Spleen (tissue), 11 donors: Measurements from ENCODE around the gene EZH1. TPM values are rescaled to one million over a fixed set of nuclear protein-coding genes. Genes with fewer than 3 reads are reported as not detected.
"Not testable (repeated sequence)": the region's sequence is repeated elsewhere in the genome, so short reads cannot be mapped to it uniquely, and the experiment has no call there.

Experiments
- DNase-seq: peaks from one replicate; pipeline ENCODE4 v3.0.0-alpha.2; 2020
- H3K27ac ChIP-seq, 8 donors: fragments of 200-600 bp; sonication (generic) in 7 of 8; 1 replicate in 4 of 8; 2 replicates in 4 of 8; pipeline versions ENCODE4 v1.5.0 to v1.8.0; 2016 to 2021; ENCODE audit warnings: inconsistent platforms in 4 of 8, mild to moderate bottlenecking in 4 of 8, moderate library complexity in 1 of 8
- H3K27me3 ChIP-seq, 7 donors: fragments of 200-600 bp; sonication (generic) in 6 of 7; replicated peaks in 1 of 7; 1 replicate in 4 of 7; 2 replicates in 3 of 7; pipeline versions ENCODE4 v1.5.0 to v1.8.0; 2016 to 2021; ENCODE audit warnings: inconsistent platforms in 3 of 7, mild to moderate bottlenecking in 1 of 7
- H3K36me3 ChIP-seq, 6 donors: fragments of 200-600 bp; sonication (generic) in 5 of 6; 1 replicate in 4 of 6; 2 replicates in 2 of 6; pipeline versions ENCODE4 v1.5.0 to v1.8.0; 2016 to 2021; ENCODE audit warnings: inconsistent platforms in 2 of 6
- H3K4me1 ChIP-seq, 6 donors: fragments of 200-600 bp; sonication (generic) in 5 of 6; 1 replicate in 3 of 6; 2 replicates in 3 of 6; pipeline versions ENCODE4 v1.5.0 to v1.8.0; 2016 to 2021; ENCODE audit warnings: inconsistent platforms in 3 of 6
- H3K4me3 ChIP-seq, 8 donors: fragments of 200-600 bp; sonication (generic) in 7 of 8; 1 replicate in 4 of 8; 2 replicates in 4 of 8; pipeline versions ENCODE4 v1.5.0 to v1.8.0; 2016 to 2021; ENCODE audit warnings: inconsistent platforms in 4 of 8, mild to moderate bottlenecking in 4 of 8, moderate library complexity in 2 of 8
- H3K9me3 ChIP-seq, 8 donors: fragments of 200-600 bp; sonication (generic) in 7 of 8; 1 replicate in 4 of 8; 2 replicates in 4 of 8; pipeline versions ENCODE4 v1.5.0 to v1.8.0; 2016 to 2021; ENCODE audit warnings: inconsistent platforms in 4 of 8
- POLR2A ChIP-seq, 3 donors: fragments of 450-650 bp; IDR thresholded peaks; one replicate each; pipeline ENCODE4 v1.5.1; 2017; ENCODE audit warnings: antibody characterized with exemption in 3 of 3, mild to moderate bottlenecking in 1 of 3
- POLR2AphosphoS5 ChIP-seq, 3 donors: sonication (generic); formaldehyde crosslinking; IDR thresholded peaks; one replicate each; pipeline ENCODE4 v1.5.1; 2017; ENCODE audit warnings: antibody characterized with exemption in 3 of 3
- WGBS, 5 donors: extraction: QIAGEN DNeasy Blood & Tissue Kit in 3 of 5; methylation state at CpG; one replicate each; pipeline versions ENCODE4 v1.1.5 to v1.1.7; 2013 to 2018; 5-methylcytosine and 5-hydroxymethylcytosine counted together
- intact Hi-C: fragments of 100-400 bp; cut with DNase I; formaldehyde crosslinking; loops from one replicate; pipeline ENCODE4 v1.15.0; 2023; ENCODE audit warnings: low total_unique reads
- polyA plus RNA-seq, 3 donors: library from polyadenylated mRNA; stranded (reverse); fragments of 200-250 nt; gene quantifications; one replicate each; pipeline ENCODE4 v1.2.1, GENCODE V29; 2013
- total RNA-seq, 7 donors: library from RNA; depleted of rRNA in 3 of 7; stranded (reverse); fragments of >200 nt in 3 of 7; fragmentation: NEBNext Ultra II Directional in 4 of 7; extraction: Animal tissue kit (Norgen Biotek cat#: 25700) in 4 of 7; gene quantifications; one replicate each; pipeline versions ENCODE4 v1.1.0 to v1.2.1, GENCODE V29; 2016 to 2021
- TF ChIP-seq, protein P1 (sequence below), 11 experiments: fragments of 200-600 bp in 7 of 11; fragments of 450-650 bp in 4 of 11; sonication (generic) in 4 of 11; IDR thresholded peaks in 8 of 11; conservative IDR thresholded peaks in 3 of 11; 1 replicate in 7 of 11; 2 replicates in 4 of 11; pipeline versions ENCODE4 v1.4.0 to v1.8.0; 2016 to 2021; ENCODE audit warnings: antibody characterized with exemption in 11 of 11, inconsistent platforms in 4 of 11, mild to moderate bottlenecking in 1 of 11
- donor health status: healthy with polysubstance abuse.
- donor health status: DM: no; HTN: no; CAD: no; lungs with moderate emphysema.
- donor health status: DM: no; HTN: no; CAD: no.
- donor health status: Bipolar disorder and iron deficiency.
- donor health status: healthy.
- donor health status: DM: no; HTN: no; CAD: no.
- donor health status: DM: yes; HTN: yes; CAD: no.

The EZH1 gene
- total and polyA plus RNA-seq, 10 donors = 24.1 to 104 (median 68.0) TPM

GRCh38 chr17:42773290-42774035 is 28.6 kb upstream of the EZH1 start, which contains the start of gene VPS25:
VPS25 (plus strand) TSS chr17:42773449; CDS start chr17:42773476, 27 bp downstream.
- peaks cover 3 to 41% (median 34%) of the 10 kb centered on the region in 6 donors for H3K36me3 ChIP-seq
- H3K9me3 ChIP-seq = no peaks in the 10 kb centered on the region
- H3K27me3 ChIP-seq = no peaks in the 10 kb centered on the region
- intact Hi-C loops = no loop called here
- WGBS, 5 donors = 2 to 7% (median 3%) methylated on average over 26 to 39 of the region's 39 CpGs
- H3K4me1 ChIP-seq = peaks cover 7 to 33% (median 22%) of the 10 kb centered on the region in 6 donors
- DNase-seq = peak; percentile 93
- TF ChIP-seq, protein P1, sequence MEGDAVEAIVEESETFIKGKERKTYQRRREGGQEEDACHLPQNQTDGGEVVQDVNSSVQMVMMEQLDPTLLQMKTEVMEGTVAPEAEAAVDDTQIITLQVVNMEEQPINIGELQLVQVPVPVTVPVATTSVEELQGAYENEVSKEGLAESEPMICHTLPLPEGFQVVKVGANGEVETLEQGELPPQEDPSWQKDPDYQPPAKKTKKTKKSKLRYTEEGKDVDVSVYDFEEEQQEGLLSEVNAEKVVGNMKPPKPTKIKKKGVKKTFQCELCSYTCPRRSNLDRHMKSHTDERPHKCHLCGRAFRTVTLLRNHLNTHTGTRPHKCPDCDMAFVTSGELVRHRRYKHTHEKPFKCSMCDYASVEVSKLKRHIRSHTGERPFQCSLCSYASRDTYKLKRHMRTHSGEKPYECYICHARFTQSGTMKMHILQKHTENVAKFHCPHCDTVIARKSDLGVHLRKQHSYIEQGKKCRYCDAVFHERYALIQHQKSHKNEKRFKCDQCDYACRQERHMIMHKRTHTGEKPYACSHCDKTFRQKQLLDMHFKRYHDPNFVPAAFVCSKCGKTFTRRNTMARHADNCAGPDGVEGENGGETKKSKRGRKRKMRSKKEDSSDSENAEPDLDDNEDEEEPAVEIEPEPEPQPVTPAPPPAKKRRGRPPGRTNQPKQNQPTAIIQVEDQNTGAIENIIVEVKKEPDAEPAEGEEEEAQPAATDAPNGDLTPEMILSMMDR (IDR thresholded peaks at IDR 0.05 in 8 of 11, conservative IDR thresholded peaks at IDR 0.05 in 3 of 11) = peak in 1 of 11 experiments; percentile 12
- TF ChIP-seq POLR2A (IDR thresholded peaks at IDR 0.05) (peak in 1 of 3 donors; percentile 53), POLR2AphosphoS5 (IDR thresholded peaks at IDR 0.05) (peak; percentile 85 to 96 (median 88))
- peak within 1 kb of the TSS; percentile 46 to 96 (median 73) for H3K4me3 ChIP-seq
- peak within 1 kb of the TSS; percentile 76 to 94 (median 84) for H3K27ac ChIP-seq

- Histone ChIP-seq H3K36me3 (peaks cover 3 to 36% (median 28%) of the 10 kb centered on the region in 6 donors), H3K9me3 (no peaks in the 10 kb centered on the region), H3K27me3 (peaks cover 0 to 3% (median 0%) of the 10 kb centered on the region in 7 donors), H3K27ac (peak overlapping the region; percentile 76 to 94 (median 84)), H3K4me3 (peak overlapping the region; percentile 46 to 96 (median 73)), H3K4me1 (peaks cover 7 to 33% (median 22%) of the 10 kb centered on the region in 6 donors)
- 0 to 3% (median 1%) methylated on average over 3 of the region's 3 CpGs for WGBS, 5 donors
- intact Hi-C loops = no loop called here
- DNase-seq = no peak
- TF ChIP-seq POLR2A (IDR thresholded peaks at IDR 0.05) (no peak), POLR2AphosphoS5 (IDR thresholded peaks at IDR 0.05) (no peak)
- TF ChIP-seq, protein P1 (IDR thresholded peaks at IDR 0.05 in 8 of 11, conservative IDR thresholded peaks at IDR 0.05 in 3 of 11) = no peak
These were observed 28.1 kb upstream of the EZH1 start for GRCh38 chr17:42772945-42773289.

DNA sequence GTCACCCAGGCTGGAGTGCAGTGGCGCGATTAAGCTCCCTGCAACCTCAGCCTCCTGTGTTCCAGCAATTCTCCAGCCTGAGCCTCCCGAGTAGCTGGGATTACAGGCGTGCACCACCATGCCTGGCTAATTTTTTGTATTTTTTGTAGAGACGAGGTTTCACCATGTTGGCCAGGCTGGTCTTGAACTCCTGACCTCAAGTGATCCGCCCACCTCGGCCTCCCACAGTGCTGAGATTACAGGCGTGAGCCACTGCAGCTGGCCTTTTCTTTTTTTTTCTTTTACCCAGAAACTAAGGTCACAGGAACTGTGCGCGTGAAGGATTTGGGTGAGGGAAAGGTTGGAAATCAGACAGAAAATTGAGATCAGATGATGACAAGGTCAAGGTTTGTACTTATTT is 25.1 kb upstream of the EZH1 start:
- 69 to 81% (median 75%) methylated on average over 10 of the region's 10 CpGs for WGBS, 5 donors
- Histone ChIP-seq H3K4me1 (peaks cover 7 to 25% (median 21%) of the 10 kb centered on the region in 6 donors), H3K27me3 (peaks cover 0 to 23% (median 0%) of the 10 kb centered on the region in 7 donors)
- H3K4me3 ChIP-seq, H3K27ac ChIP-seq, H3K9me3 ChIP-seq, intact Hi-C loops, H3K36me3 ChIP-seq: not testable (repeated sequence)
- DNase-seq = peak; percentile 23

GRCh38 chr17:42768006-42768405 is 23.2 kb upstream of the EZH1 start:
- intact Hi-C loops, H3K36me3 ChIP-seq, H3K27ac ChIP-seq, H3K4me3 ChIP-seq, H3K9me3 ChIP-seq: not testable (repeated sequence)
- peaks cover 0 to 33% (median 0%) of the 10 kb centered on the region in 7 donors for H3K27me3 ChIP-seq
- peaks cover 0 to 21% (median 13%) of the 10 kb centered on the region in 6 donors for H3K4me1 ChIP-seq
- peak; percentile 6 for DNase-seq
- 66 to 77% (median 75%) methylated on average over 9 of the region's 9 CpGs for whole genome bisulfite sequencing, 5 donors

GRCh38 chr17:42767512-42767911 is 22.7 kb upstream of the EZH1 start:
- Histone ChIP-seq H3K27ac (no peak overlapping the region), H3K4me3 (no peak overlapping the region), H3K27me3 (peaks cover 0 to 38% (median 0%) of the 10 kb centered on the region in 7 donors), H3K4me1 (peaks cover 0 to 21% (median 11%) of the 10 kb centered on the region in 6 donors), H3K9me3 (no peaks in the 10 kb centered on the region), H3K36me3 (no peaks in the 10 kb centered on the region)
- TF ChIP-seq POLR2A (IDR thresholded peaks at IDR 0.05) = no peak
- TF ChIP-seq POLR2AphosphoS5 (IDR thresholded peaks at IDR 0.05) = no peak
- TF ChIP-seq, protein P1 (IDR thresholded peaks at IDR 0.05 in 8 of 11, conservative IDR thresholded peaks at IDR 0.05 in 3 of 11) = no peak
- intact Hi-C loops = no loop called here
- no peak for DNase-seq
